Hematopoietic multipotent progenitor cell (in vitro differentiated cells): ENCODE measurements around the gene ENDOV. TPM values are rescaled to one million over a fixed set of nuclear protein-coding genes. Genes with fewer than 3 reads are reported as not detected.

Experiments
- DNase-seq, 3 donors: peaks; one replicate each; pipeline ENCODE4 v3.0.0-alpha.2; 2011 to 2015; ENCODE audit warnings: low read depth in 2 of 3, low spot score in 2 of 3
- total RNA-seq: library from RNA; depleted of rRNA; stranded (reverse); fragments of >200 nt; gene quantifications from one replicate; pipeline ENCODE4 v1.2.3, GENCODE V29; 2012

Gene ENDOV
- total RNA-seq, 1 donor = 15.1 TPM

DNA sequence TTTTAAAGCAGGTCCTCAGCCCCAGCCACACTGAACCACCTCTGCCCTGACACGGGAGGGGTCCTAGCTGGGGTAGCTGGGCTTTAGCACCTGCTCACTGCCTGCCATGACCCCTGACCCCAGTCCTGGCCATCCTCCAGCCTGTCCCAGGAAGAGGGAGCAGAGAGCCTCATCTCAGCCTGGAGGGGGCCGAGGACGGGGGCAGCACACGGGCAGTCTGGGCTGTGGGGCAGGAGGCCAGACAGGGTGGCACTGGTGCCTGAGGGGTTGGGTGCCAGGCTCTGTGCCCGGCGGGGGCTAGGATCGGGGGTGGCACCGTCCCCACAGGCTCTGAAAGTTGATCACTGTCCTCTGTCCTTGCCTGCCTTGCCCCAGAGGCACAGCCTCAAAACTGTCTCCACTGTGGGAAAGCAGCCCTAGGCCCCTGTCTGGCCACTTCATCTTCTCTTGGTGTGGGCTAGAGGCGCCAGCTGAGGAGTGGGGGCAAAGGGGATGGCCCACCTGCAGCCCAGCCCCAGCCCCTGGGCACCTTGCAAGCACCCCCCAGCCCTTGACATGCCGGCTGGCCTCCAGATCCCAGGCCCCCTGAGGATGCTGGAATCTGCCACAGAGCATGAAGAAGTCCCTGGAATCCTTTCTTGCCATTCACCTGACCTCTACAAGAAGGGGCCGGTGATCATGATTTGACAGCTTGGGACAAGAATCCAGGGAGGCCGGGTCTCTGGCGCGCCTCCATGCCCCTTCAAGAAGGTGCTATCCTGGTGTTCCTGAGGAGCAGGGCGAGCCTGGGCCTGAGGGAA, 15.7 kb downstream of the ENDOV start:
- no peak for DNase-seq

DNA sequence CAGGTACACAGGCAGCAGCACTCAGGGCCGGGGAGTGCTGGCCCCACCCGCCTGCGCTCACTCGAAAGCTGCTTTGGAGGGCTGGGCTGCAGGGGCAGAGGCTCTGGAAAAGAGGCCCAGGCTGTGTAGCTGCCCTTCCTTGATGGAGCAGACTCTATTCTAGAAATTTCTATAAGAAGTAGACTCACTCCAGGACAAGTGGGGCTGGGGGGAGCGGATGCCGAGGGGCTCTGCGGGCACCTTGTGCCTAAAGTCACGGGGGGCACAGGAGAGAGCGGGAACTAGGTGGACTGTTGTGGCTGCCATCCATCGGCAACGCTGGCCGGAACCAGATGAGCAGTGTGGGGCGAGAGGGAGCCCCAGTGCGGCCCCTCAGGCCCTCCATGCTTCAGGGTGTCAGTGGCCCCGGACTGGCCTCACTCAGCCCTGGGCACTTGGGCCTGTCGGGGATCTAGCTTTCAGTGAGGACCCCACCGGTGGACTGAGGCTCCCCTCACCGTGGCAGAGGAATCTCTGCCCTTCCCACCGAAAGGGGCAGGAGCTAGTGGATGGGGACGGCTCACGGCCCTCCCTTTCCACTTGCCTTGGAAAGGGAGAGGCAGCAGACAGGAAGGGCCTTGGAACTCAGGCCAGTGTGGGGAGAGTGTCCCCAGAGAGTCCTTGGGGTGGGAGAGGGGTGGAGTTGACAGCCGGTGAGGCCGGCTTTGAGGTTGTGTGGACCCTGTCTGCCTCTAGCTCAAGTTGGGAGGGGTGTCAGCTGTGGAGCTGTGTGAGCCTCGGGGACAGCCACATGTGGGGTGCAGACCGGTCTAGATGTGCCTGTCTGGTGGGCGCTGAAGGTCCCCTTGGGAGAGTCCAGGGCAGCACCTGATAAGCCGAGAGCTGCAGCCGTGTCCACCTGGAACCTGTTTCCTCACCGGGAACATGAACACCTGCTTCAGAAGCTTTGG, 16.6 kb downstream of the ENDOV start:
- DNase-seq = no peak

DNA sequence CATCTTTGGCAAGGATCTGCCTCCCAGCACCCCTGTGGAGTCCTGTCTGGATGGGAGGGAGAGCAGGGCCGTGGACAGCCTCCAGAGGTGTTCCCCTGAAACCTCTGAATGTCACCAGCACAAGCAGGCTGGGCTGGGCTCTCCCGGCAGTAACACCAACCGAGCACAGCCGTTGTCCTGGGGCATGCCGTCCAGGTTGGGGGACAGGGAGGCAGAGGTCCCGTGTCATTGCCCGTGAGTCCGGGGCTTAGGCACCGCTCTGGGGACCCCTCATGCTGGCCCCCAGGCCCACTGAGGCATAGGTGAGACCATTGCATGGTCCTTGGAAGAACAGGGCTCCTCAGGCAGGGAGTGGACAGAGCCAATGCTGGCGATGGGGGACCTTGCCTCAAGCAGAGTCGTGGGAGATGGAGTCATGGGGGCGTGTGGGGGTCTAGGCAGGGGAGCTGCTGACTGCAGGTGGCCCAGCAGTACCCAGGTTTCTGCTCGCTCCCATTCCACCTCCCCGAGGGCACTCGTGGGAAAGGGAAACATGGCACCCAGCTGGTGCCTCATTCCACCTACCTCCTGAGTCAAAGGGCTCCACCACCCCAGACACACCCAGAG, 17.5 kb downstream of the ENDOV start:
- DNase-seq = no peak

DNA sequence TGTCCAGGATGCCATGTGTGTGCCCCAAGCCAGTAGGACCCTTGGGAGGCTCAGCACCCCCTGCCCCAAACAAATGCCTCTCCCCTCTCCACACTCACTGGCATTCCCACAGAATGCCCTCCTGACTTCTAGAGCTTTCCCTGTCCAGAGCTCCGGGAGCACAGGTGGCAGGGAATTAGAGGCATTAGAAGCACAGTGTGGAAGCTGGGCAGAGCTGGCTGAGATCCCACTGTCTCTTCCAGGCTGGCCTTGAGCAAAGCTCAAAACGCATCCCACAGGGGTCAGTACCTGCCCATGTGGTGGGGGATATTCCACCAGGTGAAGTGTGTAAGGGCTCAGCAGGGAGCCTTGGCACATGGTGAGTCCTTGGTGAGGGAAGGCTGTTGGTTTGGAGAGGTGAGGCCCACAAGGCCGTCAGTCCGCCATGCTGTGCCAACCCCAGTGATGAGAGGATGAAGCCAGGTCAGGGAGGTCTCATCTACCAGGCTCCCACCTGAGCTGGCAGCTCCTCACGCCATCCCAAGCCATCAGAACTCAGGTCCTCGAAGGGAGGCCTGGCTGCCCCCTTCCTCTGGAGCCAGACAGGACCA, 18.1 kb downstream of the ENDOV start:
- DNase-seq = no peak

DNA sequence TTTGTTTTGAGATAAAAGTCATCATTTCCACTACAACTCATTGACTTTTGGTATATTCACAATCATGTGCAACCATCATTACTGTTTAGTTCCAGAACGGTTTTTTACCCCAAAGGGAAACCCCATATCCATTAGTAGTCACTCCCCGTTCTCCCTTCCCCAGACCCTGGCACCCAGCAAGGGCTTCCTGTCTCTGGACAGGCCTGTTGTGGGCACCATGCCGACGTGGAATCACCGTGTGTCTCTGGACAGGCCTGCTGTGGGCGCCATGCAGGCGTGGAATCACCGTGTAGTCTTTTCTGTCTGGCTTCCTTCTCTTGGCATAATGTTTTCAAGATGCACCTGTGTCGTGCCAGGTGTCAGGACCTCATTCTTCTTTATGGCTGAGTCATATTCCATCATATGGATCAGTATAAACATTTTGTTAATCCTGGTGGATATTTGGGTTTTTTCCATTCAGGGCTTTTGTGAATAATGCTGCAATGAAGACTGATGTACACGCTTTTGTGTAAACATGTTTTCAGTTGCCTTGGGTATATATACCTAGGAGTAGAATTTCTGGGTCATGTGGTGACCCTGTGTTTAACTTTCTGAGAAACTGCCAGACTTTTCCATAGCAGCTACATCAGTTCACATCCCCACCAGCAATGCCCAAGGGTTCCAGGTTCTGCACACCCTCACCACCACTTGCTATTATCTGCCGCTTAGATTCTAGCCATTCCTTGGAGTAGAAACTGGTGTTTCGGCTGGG, 19.1 kb downstream of the ENDOV start:
- DNase-seq = no peak

DNA sequence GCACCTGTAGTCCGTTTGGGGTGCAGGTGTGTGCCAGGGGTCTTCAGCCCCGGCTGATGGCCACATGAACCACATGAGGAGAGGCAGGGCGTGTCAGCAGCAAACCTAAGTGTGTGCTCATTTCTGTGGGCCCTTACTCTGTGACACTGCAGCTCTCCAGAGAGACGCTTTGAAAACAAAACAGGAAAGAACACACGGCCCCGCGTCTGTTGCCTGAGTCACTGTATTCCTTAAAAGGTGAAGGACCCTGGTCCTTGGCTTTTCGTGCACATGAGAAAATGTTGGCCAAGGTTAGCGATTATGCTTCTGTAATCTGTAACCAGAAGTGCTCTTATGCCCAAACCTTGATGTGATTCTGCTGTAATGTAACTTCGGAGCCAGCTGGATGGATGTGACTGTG, 22.6 kb downstream of the ENDOV start:
- DNase-seq = no peak

DNA sequence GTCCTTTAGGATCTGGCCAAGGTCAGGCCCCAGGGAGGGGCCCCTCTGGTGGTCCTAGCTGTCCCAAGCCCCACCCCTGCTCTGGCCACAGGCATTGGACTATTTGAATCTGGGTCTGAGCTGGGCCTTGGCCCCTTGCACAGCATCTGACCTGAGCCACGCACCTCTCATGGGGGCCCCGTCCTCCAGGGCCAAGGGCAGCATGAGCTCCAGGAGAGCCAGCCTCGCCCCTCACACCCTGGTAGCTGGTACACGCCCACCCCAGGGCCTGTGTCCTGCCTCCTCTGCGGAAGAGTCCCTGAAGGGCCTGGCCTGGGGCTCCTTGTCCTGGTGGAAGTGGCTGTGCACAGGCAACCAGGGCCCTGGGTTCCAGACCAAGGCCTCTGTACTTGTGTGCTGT, 23.8 kb downstream of the ENDOV start:
- DNase-seq = no peak

DNA sequence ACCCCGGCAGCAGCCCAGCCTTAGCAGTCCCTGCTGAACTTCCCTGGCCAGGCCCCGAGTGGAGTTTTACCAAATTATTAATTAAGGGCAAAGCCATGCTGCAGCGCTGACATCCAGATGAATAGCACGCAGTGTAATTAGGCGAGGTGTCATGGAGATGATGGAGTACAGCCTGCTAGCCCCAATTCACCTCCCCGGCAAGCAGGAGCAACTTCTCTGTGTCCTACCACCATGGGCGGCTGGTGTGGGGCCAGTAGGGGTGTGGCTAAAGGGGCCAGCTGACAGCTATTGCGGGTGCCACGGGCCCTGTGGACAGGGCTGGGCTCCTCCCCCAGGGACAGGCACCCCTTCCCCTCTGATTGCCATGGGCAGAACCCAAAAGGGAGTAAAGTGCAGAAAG, 24.5 kb downstream of the ENDOV start:
- DNase-seq = no peak

DNA sequence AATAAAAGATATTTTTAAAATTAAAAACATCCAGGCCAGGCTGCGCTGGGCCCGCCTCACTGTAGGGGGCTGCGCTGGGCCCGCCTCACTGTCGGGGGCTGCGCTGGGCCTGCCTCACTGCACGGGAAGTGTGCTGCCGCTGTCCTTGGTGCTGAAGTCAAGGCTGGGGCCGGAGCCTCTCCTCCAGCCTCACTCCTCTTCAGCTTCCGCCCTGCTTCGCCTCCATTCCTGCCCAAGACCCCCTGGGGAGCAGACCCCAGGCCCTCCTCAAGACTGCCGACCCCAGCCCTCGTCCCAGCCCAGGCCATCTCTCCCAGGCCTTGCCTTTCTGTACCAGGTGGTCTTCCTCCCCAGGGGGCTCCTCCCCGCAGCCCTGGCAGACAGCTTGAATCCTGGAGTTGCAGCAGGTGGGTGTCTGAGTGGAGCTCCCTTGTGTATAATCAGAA, 26.2 kb downstream of the ENDOV start:
- DNase-seq = peak in 2 of 3 donors; percentile 52 to 72

DNA sequence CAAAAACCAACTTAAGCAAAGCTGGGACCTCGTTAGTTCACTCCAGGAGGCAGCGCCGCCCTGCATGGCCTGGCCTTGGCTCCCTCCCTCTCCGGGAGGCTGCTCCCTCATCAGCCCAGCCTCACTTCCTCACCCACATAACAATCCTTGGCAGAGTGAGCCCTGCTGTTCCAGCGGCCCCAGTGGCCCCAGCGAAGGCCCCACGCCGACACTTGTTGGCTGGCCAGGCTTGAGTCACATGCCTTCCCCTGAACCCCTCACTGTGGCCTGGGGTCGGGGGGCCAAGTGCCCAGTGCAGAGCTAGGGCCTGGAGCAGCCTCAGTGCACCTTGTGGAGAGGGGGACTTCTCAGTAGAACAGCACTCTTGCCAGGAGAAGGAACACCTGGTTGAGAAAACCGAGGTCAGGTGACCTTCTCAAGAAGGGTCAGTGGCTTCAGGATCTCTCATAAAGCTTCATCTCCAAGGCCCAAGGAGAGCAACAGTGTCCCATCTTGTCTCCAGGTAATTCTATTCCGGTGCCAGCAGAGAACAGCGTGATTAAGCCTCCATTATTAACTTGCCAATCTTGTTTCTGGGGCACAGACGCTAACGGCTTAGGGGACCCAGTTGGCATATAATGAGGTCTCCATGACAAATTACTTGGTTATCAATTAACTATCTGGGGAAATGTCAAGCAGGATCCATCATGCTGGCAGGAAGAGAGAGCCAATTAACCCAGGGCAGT, 26.8 kb downstream of the ENDOV start:
- no peak for DNase-seq

DNA sequence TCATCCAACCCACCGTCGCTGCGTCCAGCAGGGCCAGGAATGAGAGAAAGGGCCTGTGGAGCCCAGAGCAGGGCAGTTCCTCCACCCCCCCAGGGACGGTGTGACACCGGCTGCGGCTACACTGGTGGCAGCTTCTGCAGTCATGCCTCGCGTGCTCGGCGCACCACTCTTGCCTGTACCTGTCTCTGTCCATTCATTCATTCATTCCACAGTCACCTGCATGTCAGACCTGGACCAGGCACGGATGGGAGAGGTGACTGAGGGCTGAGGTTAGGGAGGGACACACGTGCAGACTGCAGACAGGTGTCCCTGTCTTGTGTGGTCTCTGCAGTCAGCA, 27.3 kb downstream of the ENDOV start:
- DNase-seq = no peak

DNA sequence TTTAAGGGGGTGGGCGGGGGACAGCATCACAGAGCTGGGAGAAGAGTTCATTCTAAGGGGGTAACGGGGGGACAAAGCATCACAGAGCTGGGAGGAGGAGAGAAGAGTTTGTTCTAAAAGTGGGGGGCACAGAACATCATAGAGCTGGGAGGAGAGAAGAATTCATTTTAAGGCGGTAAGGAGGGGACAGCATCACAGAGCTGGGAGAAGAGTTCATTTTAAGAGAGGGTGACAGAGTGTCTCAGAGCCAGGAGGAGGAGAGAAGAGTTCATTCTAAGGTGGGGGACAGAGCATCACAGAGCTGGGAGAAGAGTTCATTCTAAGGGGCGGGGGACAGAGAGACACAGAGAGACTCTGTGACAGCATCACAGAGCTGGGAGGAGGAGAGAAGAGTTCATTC, 27.8 kb downstream of the ENDOV start:
- DNase-seq = no peak

DNA sequence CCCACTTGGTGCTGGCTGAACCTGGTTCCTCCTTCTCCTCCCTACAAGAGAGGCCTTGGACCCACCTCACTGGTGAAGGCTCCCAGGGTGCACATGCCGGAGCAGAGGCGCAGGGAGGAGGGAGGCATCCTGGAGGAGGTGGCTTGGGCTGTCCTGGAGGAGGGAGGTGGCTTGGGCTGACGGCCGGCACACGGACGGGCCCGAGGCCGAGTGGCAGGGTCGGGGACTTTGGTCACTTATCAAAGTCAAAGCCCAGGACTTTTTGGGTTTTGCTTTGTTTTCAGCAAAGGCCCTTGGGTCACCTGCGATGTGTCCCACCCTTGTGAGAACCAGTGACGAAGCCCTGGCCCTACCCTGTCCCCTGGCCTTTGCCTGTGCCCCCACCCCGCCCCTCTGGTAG, 28.5 kb downstream of the ENDOV start:
- DNase-seq = no peak

DNA sequence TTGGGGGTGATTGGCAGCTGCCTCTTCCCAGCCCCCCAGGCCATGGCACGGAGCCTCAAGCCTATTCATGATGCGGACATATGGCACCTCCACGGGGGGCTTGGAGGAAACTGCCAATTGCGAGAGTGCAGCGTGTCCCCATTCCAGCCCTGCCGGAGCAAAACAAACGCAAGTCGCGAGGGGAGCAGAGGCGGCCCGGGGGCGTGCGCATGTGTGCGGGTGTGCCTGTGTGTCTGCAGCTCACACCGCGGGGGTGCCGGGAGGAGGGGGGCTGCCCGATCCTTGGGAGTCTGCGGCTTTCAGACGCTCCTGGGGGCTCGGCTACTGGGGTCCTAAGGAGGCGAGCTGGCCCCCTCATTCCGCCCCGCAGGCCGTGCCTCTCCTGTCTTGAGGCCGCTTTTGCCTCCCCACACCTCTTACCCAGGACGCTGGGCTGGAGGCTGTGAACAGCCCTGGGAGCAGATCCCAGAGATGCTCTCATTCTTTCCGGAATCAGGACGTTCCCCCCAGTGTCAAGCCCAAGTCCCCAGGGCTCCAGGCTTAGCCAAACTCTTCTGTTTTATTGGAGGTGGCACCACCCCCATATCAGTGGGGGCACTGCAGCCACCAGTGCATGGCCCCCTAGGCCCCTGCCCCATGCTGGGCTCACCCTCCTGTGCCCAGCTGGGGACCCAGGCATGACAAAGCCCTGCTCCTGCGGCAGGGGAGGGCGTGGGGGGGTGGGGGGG, 29.1 kb downstream of the ENDOV start:
- no peak for DNase-seq

DNA sequence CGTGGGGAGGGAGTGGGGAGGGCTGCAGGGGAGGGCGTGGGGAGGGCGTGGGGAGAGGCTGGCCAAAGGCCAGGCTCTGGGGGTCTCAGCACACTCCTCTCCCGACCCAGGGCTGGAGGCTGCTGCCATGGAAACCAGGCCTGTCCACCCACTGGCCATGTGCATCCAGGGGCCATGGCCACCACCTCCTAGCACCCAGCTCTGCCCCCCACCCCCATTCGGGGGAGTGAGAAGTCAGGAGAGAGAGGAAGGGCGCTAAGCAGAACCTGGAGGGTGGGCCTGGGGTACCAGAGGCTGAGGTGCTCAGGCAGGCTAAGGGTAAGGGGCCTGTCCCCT, 29.6 kb downstream of the ENDOV start:
- no peak for DNase-seq

DNA sequence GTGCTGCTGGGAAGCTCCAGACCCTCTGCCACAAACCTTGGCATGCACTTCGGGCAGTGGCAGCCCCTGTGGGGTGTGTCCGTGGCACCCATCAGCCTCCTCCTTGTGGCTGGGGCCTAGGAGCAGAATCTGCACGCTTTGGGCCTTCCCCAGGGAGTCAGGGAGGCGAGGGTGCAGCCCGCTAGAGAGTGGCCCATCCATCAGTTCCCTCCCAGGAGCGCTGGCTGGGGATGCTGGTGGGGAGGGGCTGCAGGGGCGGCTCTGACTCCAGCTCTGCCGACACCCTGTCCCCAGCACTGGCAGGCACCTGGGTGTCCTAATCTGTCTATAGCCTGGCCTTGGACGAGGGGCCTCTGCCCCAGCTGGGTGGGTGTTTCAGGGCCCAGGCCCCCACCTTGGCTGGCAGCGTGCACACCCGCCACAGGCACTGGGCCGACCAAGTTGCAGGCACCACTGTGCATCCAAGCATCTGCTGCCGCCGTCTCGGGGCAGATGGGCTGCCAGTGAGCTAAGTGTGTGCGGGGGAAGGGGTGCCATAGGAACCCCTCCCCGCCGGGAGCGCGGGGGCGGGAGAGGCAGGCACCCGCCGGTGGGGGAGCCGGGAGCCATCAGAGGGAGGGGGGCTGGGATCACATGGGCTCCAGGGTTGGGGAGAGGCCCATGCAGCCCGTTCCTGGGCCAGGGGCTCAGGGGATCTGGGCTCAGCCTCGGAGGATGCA, 30.2 kb downstream of the ENDOV start:
- DNase-seq = no peak

DNA sequence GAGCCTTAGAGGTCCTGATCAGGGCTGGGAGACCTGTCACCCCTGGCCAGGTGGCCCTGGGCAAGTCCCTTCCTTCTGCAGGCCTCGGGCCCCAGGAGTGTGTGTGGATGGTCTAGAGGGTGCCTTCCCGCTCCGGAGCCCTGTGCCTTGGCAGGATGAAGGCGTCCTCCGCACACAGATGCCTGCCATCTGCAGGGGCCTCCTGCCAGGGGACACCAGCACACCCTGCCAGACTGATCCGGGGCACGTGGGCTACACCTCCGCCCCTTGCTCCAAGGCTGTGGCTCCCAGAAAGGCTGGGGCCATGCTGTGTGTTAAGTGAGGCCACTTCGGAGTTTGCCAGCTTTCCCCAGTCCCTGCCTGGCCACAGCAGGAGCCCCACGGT, 30.8 kb downstream of the ENDOV start:
- no peak for DNase-seq

DNA sequence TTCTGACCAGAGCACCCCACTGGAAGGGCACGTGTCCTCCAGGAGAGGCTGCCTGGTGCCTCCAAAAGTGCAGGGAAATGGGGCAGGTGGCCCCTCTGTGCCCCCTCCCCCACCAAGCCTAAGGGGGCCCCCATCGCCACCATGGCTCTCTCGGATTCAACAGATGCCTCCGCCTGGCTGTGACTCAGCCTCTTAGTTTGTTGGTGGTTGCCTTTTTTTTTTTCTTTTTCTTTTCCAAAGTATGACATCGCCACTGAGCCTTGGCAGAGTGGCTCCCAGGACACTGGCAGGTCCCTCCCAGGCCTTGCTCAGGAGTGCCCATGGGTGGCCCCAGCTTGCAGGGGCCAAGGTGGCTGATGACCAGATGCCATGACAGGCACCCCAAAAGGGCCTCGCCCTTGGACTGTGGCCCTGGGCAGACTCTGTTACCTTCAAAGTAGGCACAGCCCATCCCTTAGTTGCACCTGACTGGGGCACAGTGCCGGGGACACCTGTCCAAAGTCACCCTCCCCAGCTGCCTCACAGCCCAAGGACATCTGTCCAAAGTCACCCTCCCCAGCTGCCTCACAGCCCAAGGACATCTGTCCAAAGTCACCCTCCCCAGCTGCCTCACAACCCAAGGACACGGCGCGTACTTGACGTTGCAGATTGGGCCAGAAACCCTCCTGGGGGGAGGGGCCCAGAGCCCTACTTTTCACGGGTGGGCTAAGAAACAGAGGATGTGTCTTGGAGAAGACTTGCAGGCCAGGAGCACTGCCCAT, 31.9 kb downstream of the ENDOV start:
- no peak for DNase-seq
